Measurements from ENCODE around the gene TMEM72. TPM values are rescaled to one million over a fixed set of nuclear protein-coding genes. Genes with fewer than 3 reads are reported as not detected.
A peak's percentile ranks its signal among the peaks of the same experiment; 100 is the strongest.

The TMEM72 gene
- total and polyA plus RNA-seq, 2 donors (not counting 3 experiments of a cell fraction or from before 2014, with no cell fraction given), result not detected

- Histone ChIP-seq H3K4me1 (ENCODE audit: control insufficient read depth, extremely low read depth, insufficient read depth, low read length) (peaks cover 7% of the 10 kb centered on the region), H3K27me3 (ENCODE audit: control insufficient read depth in 2 of 2, insufficient read depth in 2 of 2, low read length in 2 of 2) (peaks cover 2 to 3% of the 10 kb centered on the region in 2 experiments), H3K9ac (replicated peaks; ENCODE audit: extremely low read depth, insufficient read depth, low read length) (no peak overlapping the region), H4K20me1 (replicated peaks; ENCODE audit: control insufficient read depth, extremely low read depth, insufficient read depth, low read length) (no peaks in the 10 kb centered on the region), H3K4me2 (ENCODE audit: insufficient read depth, low read length) (peak overlapping the region; percentile 83), H2AFZ (ENCODE audit: low read depth, low read length) (peak overlapping the region; percentile 84), H3K79me2 (ENCODE audit: control insufficient read depth, insufficient read depth, low read length) (no peaks in the 10 kb centered on the region), H3K9me3 (replicated peaks; ENCODE audit: control insufficient read depth, insufficient read depth, low read length) (no peaks in the 10 kb centered on the region), H3K36me3 (ENCODE audit: control insufficient read depth in 2 of 2, extremely low read depth in 1 of 2, insufficient read depth in 2 of 2, low read length in 2 of 2) (no peaks in the 10 kb centered on the region), H3K9me1 (replicated peaks; ENCODE audit: control insufficient read depth, extremely low read depth, insufficient read depth, low read length) (no peaks in the 10 kb centered on the region), H3K27ac (ENCODE audit: insufficient read depth, low read depth, low read length) (no peak overlapping the region), H3K4me3 (replicated peaks in 1 of 3; ENCODE audit: insufficient read depth in 1 of 3, low read depth in 1 of 3, low read length in 3 of 3) (peak overlapping the region in 2 of 3 experiments; percentile 14 to 35)
- peak; percentile 93 for FAIRE-seq
- DNase-seq (ENCODE audit: low read depth, low spot score), result peak; percentile 80
- no TSS peak for BruUV-seq (replicated peaks)
- ChIA-PET CTCF (interaction anchor here (0.7 to 1.0 kb wide), 3 partner anchors 11 to 20 kb away, joined by 3 read pairs; no protein-coding TSS in a partner anchor), POLR2A (no interaction called here)
- no peak for TF ChIP-seq JUN (IDR thresholded peaks at IDR 0.05; ENCODE audit: borderline replicate concordance, insufficient read depth, insufficient read length, low read depth)
- no peak for TF ChIP-seq POLR2A (IDR thresholded peaks at IDR 0.05; ENCODE audit: low read depth, low read length)
- no peak for TF ChIP-seq POLR2AphosphoS5 (IDR thresholded peaks at IDR 0.05; ENCODE audit: insufficient read depth, low read depth, low read length)
- no peak for TF ChIP-seq MYC (IDR thresholded peaks at IDR 0.05; ENCODE audit: low read depth, low read length)
- TF ChIP-seq FOS (IDR thresholded peaks at IDR 0.05; ENCODE audit: borderline replicate concordance, insufficient read depth, low read length), result no peak
- TF ChIP-seq EZH2 (IDR thresholded peaks at IDR 0.05; ENCODE audit: borderline replicate concordance, low read depth, low read length, severe bottlenecking), result peak; percentile 51
- dilution Hi-C loops (cut with MboI; ENCODE audit: extremely low pct_ligation_motif_present, low sequenced_read_pairs), result no loop called here
- intact Hi-C loops (cut with micrococcal nuclease), result loop anchor here (5.0 to 10.0 kb wide), 2 partner anchors 98 to 994 kb away; partner anchors contain the start of gene DEPP1
These were observed 32.2 kb upstream of the TMEM72 start for GRCh38 chr10:44878706-44879530.

- Histone ChIP-seq H4K20me1 (replicated peaks; ENCODE audit: control insufficient read depth, extremely low read depth, insufficient read depth, low read length) (no peaks in the 10 kb centered on the region), H3K27ac (ENCODE audit: insufficient read depth, low read depth, low read length) (no peak overlapping the region), H3K27me3 (ENCODE audit: control insufficient read depth in 2 of 2, insufficient read depth in 2 of 2, low read length in 2 of 2) (peaks cover 2 to 3% of the 10 kb centered on the region in 2 experiments), H3K9me3 (replicated peaks; ENCODE audit: control insufficient read depth, insufficient read depth, low read length) (no peaks in the 10 kb centered on the region), H2AFZ (ENCODE audit: low read depth, low read length) (no peak overlapping the region), H3K79me2 (ENCODE audit: control insufficient read depth, insufficient read depth, low read length) (no peaks in the 10 kb centered on the region), H3K4me3 (replicated peaks in 1 of 3; ENCODE audit: insufficient read depth in 1 of 3, low read depth in 1 of 3, low read length in 3 of 3) (no peak overlapping the region), H3K4me2 (ENCODE audit: insufficient read depth, low read length) (peak overlapping the region; percentile 83), H3K9me1 (replicated peaks; ENCODE audit: control insufficient read depth, extremely low read depth, insufficient read depth, low read length) (no peaks in the 10 kb centered on the region), H3K9ac (replicated peaks; ENCODE audit: extremely low read depth, insufficient read depth, low read length) (no peak overlapping the region), H3K4me1 (ENCODE audit: control insufficient read depth, extremely low read depth, insufficient read depth, low read length) (peaks cover 7% of the 10 kb centered on the region), H3K36me3 (ENCODE audit: control insufficient read depth in 2 of 2, extremely low read depth in 1 of 2, insufficient read depth in 2 of 2, low read length in 2 of 2) (no peaks in the 10 kb centered on the region)
- intact Hi-C loops (cut with micrococcal nuclease) (loop anchor here (5.0 to 10.0 kb wide), 2 partner anchors 98 to 995 kb away; partner anchors contain the start of gene DEPP1), dilution Hi-C loops (cut with MboI; ENCODE audit: extremely low pct_ligation_motif_present, low sequenced_read_pairs) (no loop called here)
- CTCF ChIA-PET, result no interaction called here
- DNase-seq (ENCODE audit: low read depth, low spot score) (no peak), FAIRE-seq (no peak)
- TF ChIP-seq GATA2 (IDR thresholded peaks at IDR 0.05; ENCODE audit: insufficient read depth, insufficient read length, low read depth, low read length) (no peak), FOS (IDR thresholded peaks at IDR 0.05; ENCODE audit: borderline replicate concordance, insufficient read depth, low read length) (no peak), POLR2A (IDR thresholded peaks at IDR 0.05; ENCODE audit: low read depth, low read length) (no peak), CTCF (IDR thresholded peaks at IDR 0.05; ENCODE audit: extremely low read depth in 1 of 2, insufficient read depth in 1 of 2, low read depth in 1 of 2, low read length in 2 of 2) (no peak), POLR2AphosphoS5 (IDR thresholded peaks at IDR 0.05; ENCODE audit: insufficient read depth, low read depth, low read length) (no peak), JUN (IDR thresholded peaks at IDR 0.05; ENCODE audit: borderline replicate concordance, insufficient read depth, insufficient read length, low read depth) (no peak), EZH2 (IDR thresholded peaks at IDR 0.05; ENCODE audit: borderline replicate concordance, low read depth, low read length, severe bottlenecking) (no peak), MYC (IDR thresholded peaks at IDR 0.05; ENCODE audit: low read depth, low read length) (no peak)
- TF ChIP-seq, protein P1, sequence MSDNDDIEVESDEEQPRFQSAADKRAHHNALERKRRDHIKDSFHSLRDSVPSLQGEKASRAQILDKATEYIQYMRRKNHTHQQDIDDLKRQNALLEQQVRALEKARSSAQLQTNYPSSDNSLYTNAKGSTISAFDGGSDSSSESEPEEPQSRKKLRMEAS (IDR thresholded peaks at IDR 0.05; ENCODE audit: insufficient read depth, insufficient read length), result no peak
- no TSS peak for BruUV-seq (replicated peaks)
- POLR2A ChIA-PET, result no interaction called here
These were observed 31.6 kb upstream of the TMEM72 start for GRCh38 chr10:44879531-44879899.
